Parathyroid adenoma (tissue), 2 donors: ENCODE results near the gene AP4B1.

ENCODE experiments used
- H2AFZ ChIP-seq: fragments of 300-600 bp; sonication (generic); one replicate; pipeline ENCODE4 v1.7.0; 2017; ENCODE audit warnings: antibody characterized with exemption, mild to moderate bottlenecking
- H3K27ac ChIP-seq: fragments of 300-600 bp; sonication (generic); one replicate; pipeline ENCODE4 v1.7.0; 2017
- H3K27me3 ChIP-seq: fragments of 300-600 bp; sonication (generic); one replicate; pipeline ENCODE4 v1.7.0; 2017; ENCODE audit warnings: low read length; ENCODE audit not compliant: control insufficient read depth, insufficient read depth
- H3K36me3 ChIP-seq: fragments of 300-600 bp; sonication (generic); one replicate; pipeline ENCODE4 v1.7.0; 2017; ENCODE audit warnings: low read length; ENCODE audit not compliant: control insufficient read depth, insufficient read depth
- H3K4me1 ChIP-seq: fragments of 300-600 bp; sonication (generic); one replicate; pipeline ENCODE4 v1.7.0; 2017; ENCODE audit warnings: control low read depth
- H3K4me2 ChIP-seq: fragments of 300-600 bp; sonication (generic); one replicate; pipeline ENCODE4 v1.7.0; 2017; ENCODE audit warnings: low read length
- H3K4me3 ChIP-seq: fragments of 300-600 bp; sonication (generic); one replicate; pipeline ENCODE4 v1.7.0; 2017; ENCODE audit warnings: low read depth, low read length
- H3K79me2 ChIP-seq: fragments of 300-600 bp; sonication (generic); one replicate; pipeline ENCODE4 v1.7.0; 2017; ENCODE audit warnings: control low read depth
- H3K9ac ChIP-seq: fragments of 300-600 bp; sonication (generic); one replicate; pipeline ENCODE4 v1.7.0; 2017; ENCODE audit warnings: mild to moderate bottlenecking
- H3K9me3 ChIP-seq: fragments of 300-600 bp; sonication (generic); one replicate; pipeline ENCODE4 v1.7.0; 2017; ENCODE audit warnings: low read length; ENCODE audit not compliant: control insufficient read depth
- CTCF ChIP-seq: fragments of 300-600 bp; sonication (generic); IDR thresholded peaks from one replicate; pipeline ENCODE4 v1.7.0; 2017; ENCODE audit warnings: antibody characterized with exemption, mild to moderate bottlenecking
- donor health status: primary hyperparathyroidism.

Gene AP4B1

GRCh38 chr1:113886417-113887401, 17.9 kb downstream of the AP4B1 start:
- H3K9ac ChIP-seq: no peak overlapping the region
- H3K27me3 ChIP-seq: no peaks in the 10 kb centered on the region
- no peaks in the 10 kb centered on the region for H3K9me3 ChIP-seq
- H3K4me3 ChIP-seq: no peak overlapping the region
- no peaks in the 10 kb centered on the region for H3K79me2 ChIP-seq
- H3K36me3 ChIP-seq: no peaks in the 10 kb centered on the region
- no peak for TF ChIP-seq CTCF
- no peaks in the 10 kb centered on the region for H3K4me1 ChIP-seq
- H3K4me2 ChIP-seq: no peak overlapping the region
- H2AFZ ChIP-seq: no peak overlapping the region
- no peak overlapping the region for H3K27ac ChIP-seq

GRCh38 chr1:113881661-113882060, 22.9 kb downstream of the AP4B1 start:
- no peak overlapping the region for H3K9ac ChIP-seq

GRCh38 chr1:113879739-113880038, 24.9 kb downstream of the AP4B1 start:
- no peaks in the 10 kb centered on the region for H3K4me1 ChIP-seq
- no peak overlapping the region for H3K27ac ChIP-seq
- TF ChIP-seq CTCF: no peak

More at GRCh38 chr1:113881661-113882060, 22.9 kb downstream of the AP4B1 start:
- Histone ChIP-seq H3K4me2 (no peak overlapping the region), H3K4me3 (no peak overlapping the region), H3K36me3 (no peaks in the 10 kb centered on the region), H2AFZ (no peak overlapping the region), H3K9me3 (no peaks in the 10 kb centered on the region), H3K4me1 (no peaks in the 10 kb centered on the region), H3K27me3 (no peaks in the 10 kb centered on the region), H3K79me2 (no peaks in the 10 kb centered on the region), H3K27ac (no peak overlapping the region)
- TF ChIP-seq CTCF: no peak

GRCh38 chr1:113876176-113876575, 28.4 kb downstream of the AP4B1 start:
- H2AFZ ChIP-seq: no peak overlapping the region
- no peak overlapping the region for H3K27ac ChIP-seq
- H3K36me3 ChIP-seq: no peaks in the 10 kb centered on the region
- no peaks in the 10 kb centered on the region for H3K4me1 ChIP-seq
- H3K9me3 ChIP-seq: no peaks in the 10 kb centered on the region
- H3K4me3 ChIP-seq: no peak overlapping the region
- no peak overlapping the region for H3K4me2 ChIP-seq
- H3K9ac ChIP-seq: no peak overlapping the region
- H3K27me3 ChIP-seq: no peaks in the 10 kb centered on the region
- no peaks in the 10 kb centered on the region for H3K79me2 ChIP-seq
- no peak for TF ChIP-seq CTCF

More at GRCh38 chr1:113879739-113880038, 24.9 kb downstream of the AP4B1 start:
- H3K36me3 ChIP-seq: no peaks in the 10 kb centered on the region
- no peak overlapping the region for H3K9ac ChIP-seq
- H2AFZ ChIP-seq: no peak overlapping the region
- H3K27me3 ChIP-seq: no peaks in the 10 kb centered on the region
- H3K4me2 ChIP-seq: no peak overlapping the region
- H3K4me3 ChIP-seq: no peak overlapping the region
- no peaks in the 10 kb centered on the region for H3K9me3 ChIP-seq
- H3K79me2 ChIP-seq: no peaks in the 10 kb centered on the region

GRCh38 chr1:113875714-113876113, 28.9 kb downstream of the AP4B1 start:
- H3K36me3 ChIP-seq: no peaks in the 10 kb centered on the region
- H3K9me3 ChIP-seq: no peaks in the 10 kb centered on the region
- no peaks in the 10 kb centered on the region for H3K27me3 ChIP-seq
- no peak for TF ChIP-seq CTCF
- no peak overlapping the region for H3K4me3 ChIP-seq
- no peak overlapping the region for H3K27ac ChIP-seq
- no peak overlapping the region for H3K4me2 ChIP-seq
- no peak overlapping the region for H3K9ac ChIP-seq
- no peak overlapping the region for H2AFZ ChIP-seq
- H3K79me2 ChIP-seq: no peaks in the 10 kb centered on the region
- no peaks in the 10 kb centered on the region for H3K4me1 ChIP-seq
